OCI-LY1 (cell line): Measurements from ENCODE around the gene LARP1.

ENCODE experiments used
- EZH2 ChIP-seq: fragments of 200-600 bp; sonication (generic), shearing (Covaris generic); IDR thresholded peaks from 2 replicates; pipeline ENCODE4 v1.8.0; 2017; ENCODE audit warnings: borderline replicate concordance, mixed run types, mild to moderate bottlenecking, antibody characterized with exemption, low read length, moderate library complexity, mixed read lengths
- TF ChIP-seq, protein P1 (sequence below): fragments of 200-600 bp; sonication (generic), shearing (Covaris generic); IDR thresholded peaks from 2 replicates; pipeline ENCODE4 v1.5.1; 2017; ENCODE audit warnings: mild to moderate bottlenecking, antibody characterized with exemption, low read length, moderate library complexity, mixed read lengths

DNA sequence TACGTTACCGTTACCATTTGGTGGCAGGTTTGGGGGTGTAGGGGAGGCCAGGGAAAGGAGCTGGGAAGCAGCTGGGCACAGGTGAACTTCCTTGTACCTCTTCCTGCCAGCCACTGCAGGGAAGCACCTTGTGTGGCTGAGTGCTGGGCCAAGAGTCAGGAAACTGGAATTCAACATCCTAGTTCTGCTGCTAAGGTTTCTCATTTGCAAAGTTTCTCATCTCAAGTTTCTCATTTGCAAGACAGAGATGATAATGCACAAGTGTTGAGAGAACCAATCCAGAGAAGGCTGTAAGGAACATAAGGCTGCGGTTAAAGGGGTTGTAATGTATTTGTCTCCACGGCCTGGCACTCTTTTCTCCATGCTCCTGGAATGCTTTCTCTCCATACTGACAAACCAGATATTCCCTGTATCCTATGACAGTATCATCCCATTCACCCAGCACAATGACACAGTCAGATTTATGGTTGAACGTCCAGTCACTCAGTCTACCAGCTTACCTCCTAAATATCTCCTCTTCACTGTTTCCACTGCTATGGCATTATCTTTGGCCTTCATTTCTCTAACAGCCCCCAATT lies 33.6 kb upstream of the LARP1 start:
- TF ChIP-seq, protein P1, sequence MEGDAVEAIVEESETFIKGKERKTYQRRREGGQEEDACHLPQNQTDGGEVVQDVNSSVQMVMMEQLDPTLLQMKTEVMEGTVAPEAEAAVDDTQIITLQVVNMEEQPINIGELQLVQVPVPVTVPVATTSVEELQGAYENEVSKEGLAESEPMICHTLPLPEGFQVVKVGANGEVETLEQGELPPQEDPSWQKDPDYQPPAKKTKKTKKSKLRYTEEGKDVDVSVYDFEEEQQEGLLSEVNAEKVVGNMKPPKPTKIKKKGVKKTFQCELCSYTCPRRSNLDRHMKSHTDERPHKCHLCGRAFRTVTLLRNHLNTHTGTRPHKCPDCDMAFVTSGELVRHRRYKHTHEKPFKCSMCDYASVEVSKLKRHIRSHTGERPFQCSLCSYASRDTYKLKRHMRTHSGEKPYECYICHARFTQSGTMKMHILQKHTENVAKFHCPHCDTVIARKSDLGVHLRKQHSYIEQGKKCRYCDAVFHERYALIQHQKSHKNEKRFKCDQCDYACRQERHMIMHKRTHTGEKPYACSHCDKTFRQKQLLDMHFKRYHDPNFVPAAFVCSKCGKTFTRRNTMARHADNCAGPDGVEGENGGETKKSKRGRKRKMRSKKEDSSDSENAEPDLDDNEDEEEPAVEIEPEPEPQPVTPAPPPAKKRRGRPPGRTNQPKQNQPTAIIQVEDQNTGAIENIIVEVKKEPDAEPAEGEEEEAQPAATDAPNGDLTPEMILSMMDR = no peak
- TF ChIP-seq EZH2 = no peak
